GM19397 (cell line): ENCODE data around the gene THOC3.
"Not testable (repeated sequence)": the region's sequence is repeated elsewhere in the genome, so short reads cannot be mapped to it uniquely, and the experiment has no call there.

Source experiments
- ATAC-seq: cut with Tn5 transposase; IDR thresholded peaks from one replicate; pipeline ENCODE4 v1.9.1; 2021; ENCODE audit warnings: mild to moderate bottlenecking, moderate library complexity; ENCODE audit not compliant: unreplicated experiment

The THOC3 gene

GRCh38 chr5:175943253-175943652 is 24.9 kb downstream of the THOC3 start:
- not testable (repeated sequence) for ATAC-seq

GRCh38 chr5:175940632-175941031 is 27.5 kb downstream of the THOC3 start:
- ATAC-seq = not testable (repeated sequence)

GRCh38 chr5:175938489-175938888 is 29.6 kb downstream of the THOC3 start:
- ATAC-seq = not testable (repeated sequence)

- not testable (repeated sequence) for ATAC-seq
Measured at GRCh38 chr5:175928752-175929151, 39.4 kb downstream of the THOC3 start.

- ATAC-seq = not testable (repeated sequence)
Measured at GRCh38 chr5:175925106-175925505, 43.0 kb downstream of the THOC3 start.

DNA sequence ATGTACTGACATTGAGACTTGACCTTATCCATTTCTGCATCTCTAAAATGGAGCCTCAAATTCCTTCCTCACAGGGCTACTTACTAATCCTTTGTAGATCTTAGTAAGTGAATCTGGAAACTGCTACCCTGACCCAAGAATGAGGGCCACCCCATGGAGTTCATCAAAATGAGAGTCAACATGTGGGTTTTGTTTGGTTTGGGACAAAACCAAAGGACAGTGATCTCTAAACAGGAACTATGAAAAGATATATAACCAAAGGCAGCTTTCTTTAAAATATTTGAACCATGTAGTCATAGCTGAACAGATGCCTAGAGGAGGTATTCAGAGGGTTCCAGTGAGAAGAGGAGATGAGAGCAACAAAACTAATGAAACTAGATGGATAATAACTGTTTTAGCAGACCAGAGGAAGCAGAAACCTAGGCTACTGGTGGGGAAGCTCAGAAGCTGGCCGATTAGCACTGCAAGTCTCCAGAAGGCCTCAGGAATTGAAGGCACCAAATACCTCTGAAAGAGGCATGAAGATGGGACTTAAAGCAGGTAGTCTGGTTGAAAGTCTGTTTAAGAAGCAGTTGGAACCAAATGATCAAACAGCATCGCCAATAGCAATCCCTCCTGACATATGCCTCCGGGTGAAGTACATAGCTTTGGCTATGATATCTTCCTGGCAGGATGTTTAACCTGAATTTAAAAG is 45.8 kb downstream of the THOC3 start:
- no peak for ATAC-seq

DNA sequence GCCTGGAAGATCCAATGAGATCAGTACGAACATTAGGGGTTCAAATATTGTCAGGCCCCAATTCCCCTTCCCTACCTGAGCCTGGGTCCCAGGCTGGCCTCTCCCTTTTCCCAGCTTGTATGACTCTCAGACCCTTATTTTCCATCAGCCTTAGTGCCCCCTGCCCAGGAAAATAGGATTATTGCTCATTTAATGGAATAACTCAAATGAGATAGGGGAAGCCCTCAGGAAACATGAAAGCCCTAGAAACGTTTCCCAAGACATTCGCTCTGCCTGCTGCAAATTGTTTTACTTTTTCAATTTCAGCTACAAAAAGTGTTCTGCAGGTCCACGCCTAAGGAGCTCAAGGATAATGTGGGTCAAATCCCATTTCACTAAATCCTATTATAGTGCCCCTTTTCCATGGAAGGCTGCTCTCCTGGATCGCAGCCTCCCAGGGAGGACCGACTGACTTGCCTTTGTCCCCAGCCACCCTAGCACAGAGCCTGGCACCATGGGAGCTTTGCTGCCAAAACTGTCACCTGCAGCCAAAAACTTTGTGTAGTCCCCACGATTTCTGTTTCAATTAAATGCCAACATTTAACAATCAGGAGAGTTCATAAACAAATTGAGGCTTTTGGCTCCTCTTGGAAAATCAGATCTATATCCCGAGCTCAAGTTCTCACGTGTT is 46.9 kb downstream of the THOC3 start:
- no peak for ATAC-seq

GRCh38 chr5:175920231-175920811 is 47.8 kb downstream of the THOC3 start:
- ATAC-seq = no peak

GRCh38 chr5:175915066-175916037 is 52.8 kb downstream of the THOC3 start:
- not testable (repeated sequence) for ATAC-seq

DNA sequence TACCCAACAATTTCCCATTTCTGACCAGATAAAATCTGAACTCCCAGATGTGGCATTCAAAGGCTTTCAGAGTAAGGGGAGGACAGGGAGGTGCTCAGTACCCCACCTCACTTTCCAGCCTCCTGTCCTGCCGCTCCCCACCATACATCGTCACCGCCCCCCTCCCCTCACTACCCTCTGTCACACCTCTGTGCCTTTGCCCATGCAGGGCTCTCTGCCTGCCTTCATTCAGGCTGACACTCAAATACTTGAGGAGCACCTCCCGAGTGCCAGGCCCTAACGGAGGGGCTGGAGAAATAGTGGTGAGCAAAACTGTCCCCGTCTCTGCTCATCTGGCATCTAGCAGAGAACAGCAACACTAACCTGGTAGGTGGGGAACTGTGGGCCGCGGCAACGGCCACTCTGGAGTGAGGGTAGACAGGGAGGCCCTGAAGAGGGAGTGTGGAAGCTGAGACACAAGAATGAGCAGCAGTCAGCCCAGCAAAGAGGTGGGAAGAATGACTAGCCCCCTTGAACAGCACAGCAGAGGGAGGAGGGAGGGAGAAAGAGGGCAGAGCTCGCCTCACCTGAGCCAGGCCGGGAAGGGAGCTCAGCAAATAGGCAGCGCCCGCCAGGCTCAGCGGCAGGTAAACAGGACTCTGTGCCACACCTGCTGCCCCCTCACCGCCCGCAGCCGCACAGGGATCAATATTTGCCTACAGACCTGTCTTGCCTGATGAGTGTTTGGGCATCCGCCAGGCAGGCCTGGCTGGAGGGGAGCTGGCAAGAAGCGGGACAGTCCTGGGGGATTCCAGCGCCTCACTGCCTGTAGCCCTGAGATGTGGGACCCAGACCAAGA is 54.1 kb downstream of the THOC3 start:
- ATAC-seq = not testable (repeated sequence)

GRCh38 chr5:175910072-175910471 is 58.0 kb downstream of the THOC3 start:
- not testable (repeated sequence) for ATAC-seq
